Measurements from ENCODE around the gene FRMPD2. TPM values are rescaled to one million over a fixed set of nuclear protein-coding genes. Genes with fewer than 3 reads are reported as not detected.
"Not testable (repeated sequence)": the region's sequence is repeated elsewhere in the genome, so short reads cannot be mapped to it uniquely, and the experiment has no call there.

FRMPD2 gene
- total RNA-seq, 1 donor from 2014 or later, result 3.4 TPM

GRCh38 chr10:48289501-48290238, 15.2 kb upstream of the FRMPD2 start:
- no peak for DNase-seq (ENCODE audit: low spot score)

- no peak for DNase-seq (ENCODE audit: low spot score)
Observed at GRCh38 chr10:48288661-48289060, 14.2 kb upstream of the FRMPD2 start.

- DNase-seq (ENCODE audit: low spot score), result peak; percentile 64
Observed at GRCh38 chr10:48287417-48288391, 13.2 kb upstream of the FRMPD2 start.

- DNase-seq (ENCODE audit: low spot score), result no peak
Observed at GRCh38 chr10:48286356-48286755, 11.9 kb upstream of the FRMPD2 start.

GRCh38 chr10:48285710-48286109, 11.2 kb upstream of the FRMPD2 start:
- no peak for DNase-seq (ENCODE audit: low spot score)

GRCh38 chr10:48284811-48285210, 10.3 kb upstream of the FRMPD2 start:
- DNase-seq (ENCODE audit: low spot score), result no peak

GRCh38 chr10:48284002-48284546, 9.6 kb upstream of the FRMPD2 start:
- no peak for DNase-seq (ENCODE audit: low spot score)

GRCh38 chr10:48282829-48283228, 8.3 kb upstream of the FRMPD2 start:
- no peak for DNase-seq (ENCODE audit: low spot score)

- DNase-seq (ENCODE audit: low spot score), result not testable (repeated sequence)
Observed at GRCh38 chr10:48281697-48282096, 7.2 kb upstream of the FRMPD2 start.

GRCh38 chr10:48279081-48279751, 4.7 kb upstream of the FRMPD2 start:
- DNase-seq (ENCODE audit: low spot score), result no peak

- no peak for DNase-seq (ENCODE audit: low spot score)
Observed at GRCh38 chr10:48277093-48277492, 2.6 kb upstream of the FRMPD2 start.

GRCh38 chr10:48273741-48274140, 755 bp downstream of the FRMPD2 start:
- DNase-seq (ENCODE audit: low spot score), result no peak

GRCh38 chr10:48272682-48273081, 1.8 kb downstream of the FRMPD2 start:
- DNase-seq (ENCODE audit: low spot score), result no peak

GRCh38 chr10:48271047-48271730, 3.3 kb downstream of the FRMPD2 start:
- DNase-seq (ENCODE audit: low spot score), result no peak

GRCh38 chr10:48266528-48266927, 8.0 kb downstream of the FRMPD2 start:
- no peak for DNase-seq (ENCODE audit: low spot score)

- no peak for DNase-seq (ENCODE audit: low spot score)
Observed at GRCh38 chr10:48258105-48258504, 16.4 kb downstream of the FRMPD2 start.

- no peak for DNase-seq (ENCODE audit: low spot score)
Observed at GRCh38 chr10:48257407-48257961, 17.0 kb downstream of the FRMPD2 start.

- no peak for DNase-seq (ENCODE audit: low spot score)
Observed at GRCh38 chr10:48255722-48256121, 18.8 kb downstream of the FRMPD2 start.

- DNase-seq (ENCODE audit: low spot score), result no peak
Observed at GRCh38 chr10:48254750-48255512, 19.6 kb downstream of the FRMPD2 start.

GRCh38 chr10:48253970-48254657, 20.4 kb downstream of the FRMPD2 start:
- no peak for DNase-seq (ENCODE audit: low spot score)

Measured in ureter (tissue), 1 donor.